Thyroid gland (tissue), 4 donors: ENCODE data around the gene LRRC18. TPM values are rescaled to one million over a fixed set of nuclear protein-coding genes. Genes with fewer than 3 reads are reported as not detected.

Source experiments
- DNase-seq, 2 donors: peaks; one replicate each; pipeline ENCODE4 v3.0.0-alpha.2; 2019
- H3K27ac ChIP-seq, 3 donors: fragments of 200-600 bp; sonication (generic); 1 replicate in 2 of 3; 2 replicates in 1 of 3; pipeline ENCODE4 v1.5.1; 2016 to 2019; ENCODE audit warnings: mild to moderate bottlenecking in 1 of 3, moderate library complexity in 1 of 3
- H3K27me3 ChIP-seq: fragments of 200-600 bp; sonication (generic); one replicate; pipeline ENCODE4 v1.5.1; 2019
- H3K36me3 ChIP-seq, 2 donors: fragments of 200-600 bp; sonication (generic); one replicate each; pipeline ENCODE4 v1.5.1; 2016 to 2019
- H3K4me1 ChIP-seq, 2 donors: fragments of 200-600 bp; sonication (generic); one replicate each; pipeline ENCODE4 v1.5.1; 2017 to 2019
- H3K4me3 ChIP-seq, 3 donors: fragments of 200-600 bp; sonication (generic); replicated peaks in 1 of 3; 1 replicate in 2 of 3; 2 replicates in 1 of 3; pipeline ENCODE4 v1.5.1; 2016; ENCODE audit warnings: mild to moderate bottlenecking in 1 of 3
- H3K9me3 ChIP-seq: fragments of 200-600 bp; sonication (generic); one replicate; pipeline ENCODE4 v1.5.1; 2017
- CTCF ChIP-seq, 6 experiments: fragments of 200-600 bp in 3 of 6; fragments of 450-650 bp in 3 of 6; sonication (generic) in 3 of 6; IDR thresholded peaks; one replicate each; pipeline ENCODE4 v1.5.1; 2016 to 2019; ENCODE audit warnings: antibody characterized with exemption in 6 of 6, mild to moderate bottlenecking in 2 of 6, inconsistent platforms in 1 of 6, moderate library complexity in 1 of 6
- POLR2A ChIP-seq, 2 donors: fragments of 450-650 bp; IDR thresholded peaks; one replicate each; pipeline ENCODE4 v1.6.1; 2017; ENCODE audit warnings: antibody characterized with exemption in 2 of 2, mild to moderate bottlenecking in 2 of 2, moderate library complexity in 1 of 2
- WGBS, 2 donors: methylation state at CpG; one replicate each; pipeline ENCODE4 v1.1.5; 2017; 5-methylcytosine and 5-hydroxymethylcytosine counted together
- intact Hi-C: fragments of 100-400 bp; cut with DNase I; formaldehyde crosslinking; loops from one replicate; pipeline ENCODE4 v1.15.1; 2023
- total RNA-seq, 4 donors: library from RNA; depleted of rRNA; stranded (reverse); fragments of >200 nt; gene quantifications; one replicate each; pipeline ENCODE4 v1.2.3, GENCODE V29; 2016

The LRRC18 gene
- total RNA-seq, 4 donors from 2014 or later = not detected

- no peak overlapping the region for H3K4me3 ChIP-seq
- intact Hi-C loops = no loop called here
- no peak overlapping the region for H3K27ac ChIP-seq
- no peaks in the 10 kb centered on the region for H3K36me3 ChIP-seq
- no peaks in the 10 kb centered on the region for H3K4me1 ChIP-seq
- no peaks in the 10 kb centered on the region for H3K9me3 ChIP-seq
- no peak for TF ChIP-seq POLR2A (IDR thresholded peaks at IDR 0.05)
- TF ChIP-seq CTCF (IDR thresholded peaks at IDR 0.05) = no peak
- H3K27me3 ChIP-seq = no peaks in the 10 kb centered on the region
- WGBS, 2 donors = 90 to 93% methylated on average over 2 of the region's 2 CpGs
- DNase-seq = no peak
Observed at GRCh38 chr10:48938281-48938680, 1.4 kb downstream of the LRRC18 start.

GRCh38 chr10:48937796-48938195, 1.8 kb downstream of the LRRC18 start:
- DNase-seq = no peak
- Histone ChIP-seq H3K27me3 (no peaks in the 10 kb centered on the region), H3K4me1 (no peaks in the 10 kb centered on the region), H3K4me3 (no peak overlapping the region), H3K27ac (no peak overlapping the region), H3K9me3 (no peaks in the 10 kb centered on the region), H3K36me3 (no peaks in the 10 kb centered on the region)
- intact Hi-C loops = no loop called here
- 94 to 98% methylated on average over 3 of the region's 3 CpGs for WGBS, 2 donors
- no peak for TF ChIP-seq CTCF (IDR thresholded peaks at IDR 0.05)
- no peak for TF ChIP-seq POLR2A (IDR thresholded peaks at IDR 0.05)

- H3K36me3 ChIP-seq = no peaks in the 10 kb centered on the region
- no peak for TF ChIP-seq POLR2A (IDR thresholded peaks at IDR 0.05)
- TF ChIP-seq CTCF (IDR thresholded peaks at IDR 0.05) = no peak
- H3K27ac ChIP-seq = no peak overlapping the region
- no peaks in the 10 kb centered on the region for H3K4me1 ChIP-seq
- no peaks in the 10 kb centered on the region for H3K9me3 ChIP-seq
- no peak for DNase-seq
- intact Hi-C loops = no loop called here
- no peaks in the 10 kb centered on the region for H3K27me3 ChIP-seq
- H3K4me3 ChIP-seq = no peak overlapping the region
Observed at GRCh38 chr10:48935577-48935976, 4.1 kb downstream of the LRRC18 start.

- TF ChIP-seq POLR2A (IDR thresholded peaks at IDR 0.05) (no peak), CTCF (IDR thresholded peaks at IDR 0.05) (no peak)
- no peak overlapping the region for H3K4me3 ChIP-seq
- WGBS, 2 donors = 58 to 63% methylated on average over 17 to 18 of the region's 18 CpGs
- DNase-seq = no peak
- H3K27me3 ChIP-seq = no peaks in the 10 kb centered on the region
- H3K4me1 ChIP-seq = no peaks in the 10 kb centered on the region
- no peak overlapping the region for H3K27ac ChIP-seq
- no peaks in the 10 kb centered on the region for H3K9me3 ChIP-seq
- H3K36me3 ChIP-seq = no peaks in the 10 kb centered on the region
- intact Hi-C loops = no loop called here
Observed at GRCh38 chr10:48934672-48935501, 4.8 kb downstream of the LRRC18 start.

- TF ChIP-seq POLR2A (IDR thresholded peaks at IDR 0.05) = no peak
- no peak for TF ChIP-seq CTCF (IDR thresholded peaks at IDR 0.05)
- Histone ChIP-seq H3K4me1 (no peaks in the 10 kb centered on the region), H3K27ac (no peak overlapping the region), H3K4me3 (no peak overlapping the region), H3K27me3 (no peaks in the 10 kb centered on the region), H3K36me3 (no peaks in the 10 kb centered on the region), H3K9me3 (no peaks in the 10 kb centered on the region)
- DNase-seq = no peak
- 83 to 95% methylated on average over 7 of the region's 7 CpGs for WGBS, 2 donors
- intact Hi-C loops = no loop called here
Observed at GRCh38 chr10:48932831-48933664, 6.6 kb downstream of the LRRC18 start.
